ENCODE results near the gene EIF4G1.

- TF ChIP-seq CTCF (IDR thresholded peaks at IDR 0.05) (peak in 2 of 5 experiments; percentile 5 to 17), POLR2A (IDR thresholded peaks at IDR 0.05) (no peak)
Measured at GRCh38 chr3:184338511-184338945, 24.1 kb downstream of the EIF4G1 start.
